ENCODE measurements around the gene TXNL4B.
"Not testable (repeated sequence)": the region's sequence is repeated elsewhere in the genome, so short reads cannot be mapped to it uniquely, and the experiment has no call there.

The TXNL4B gene

DNA sequence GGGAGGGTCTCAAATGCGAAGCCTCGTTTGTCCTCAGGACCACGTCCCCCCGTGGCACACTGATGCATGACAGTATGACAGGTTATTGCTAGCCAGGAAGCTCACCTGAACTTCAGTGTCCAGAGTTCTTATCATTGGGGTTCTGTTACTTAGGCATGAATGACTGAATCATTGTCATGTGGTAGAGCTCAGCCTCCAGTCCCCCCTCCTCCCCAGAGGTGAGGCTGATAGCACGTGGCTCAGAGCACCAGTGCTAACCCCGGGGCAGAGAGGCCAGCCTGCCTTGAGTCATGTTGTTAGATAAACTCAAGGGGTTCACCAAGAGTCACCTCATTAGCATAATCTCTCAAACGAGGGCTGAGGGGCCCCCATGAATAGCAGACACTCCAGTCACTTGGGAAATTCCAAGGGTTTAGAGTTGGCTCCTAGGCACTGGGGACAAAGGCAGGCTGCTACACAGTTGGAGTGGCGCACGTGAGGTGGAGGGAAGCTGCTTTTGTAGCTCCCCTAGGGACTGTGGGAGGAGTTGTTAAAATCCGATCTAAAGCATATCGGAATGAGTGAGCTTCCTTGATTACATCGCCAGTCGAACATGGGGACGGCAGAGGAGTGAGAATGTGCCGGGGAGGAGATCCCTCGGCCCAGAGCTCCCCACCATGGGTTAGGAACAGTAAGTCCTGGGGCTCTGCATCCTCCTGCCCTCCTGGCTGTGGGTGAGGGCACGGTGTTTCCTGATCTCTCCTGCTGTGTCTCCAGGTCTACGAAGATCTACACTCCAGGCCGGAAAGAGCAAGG, 18.4 kb upstream of the TXNL4B start:
- no peak for DNase-seq

DNA sequence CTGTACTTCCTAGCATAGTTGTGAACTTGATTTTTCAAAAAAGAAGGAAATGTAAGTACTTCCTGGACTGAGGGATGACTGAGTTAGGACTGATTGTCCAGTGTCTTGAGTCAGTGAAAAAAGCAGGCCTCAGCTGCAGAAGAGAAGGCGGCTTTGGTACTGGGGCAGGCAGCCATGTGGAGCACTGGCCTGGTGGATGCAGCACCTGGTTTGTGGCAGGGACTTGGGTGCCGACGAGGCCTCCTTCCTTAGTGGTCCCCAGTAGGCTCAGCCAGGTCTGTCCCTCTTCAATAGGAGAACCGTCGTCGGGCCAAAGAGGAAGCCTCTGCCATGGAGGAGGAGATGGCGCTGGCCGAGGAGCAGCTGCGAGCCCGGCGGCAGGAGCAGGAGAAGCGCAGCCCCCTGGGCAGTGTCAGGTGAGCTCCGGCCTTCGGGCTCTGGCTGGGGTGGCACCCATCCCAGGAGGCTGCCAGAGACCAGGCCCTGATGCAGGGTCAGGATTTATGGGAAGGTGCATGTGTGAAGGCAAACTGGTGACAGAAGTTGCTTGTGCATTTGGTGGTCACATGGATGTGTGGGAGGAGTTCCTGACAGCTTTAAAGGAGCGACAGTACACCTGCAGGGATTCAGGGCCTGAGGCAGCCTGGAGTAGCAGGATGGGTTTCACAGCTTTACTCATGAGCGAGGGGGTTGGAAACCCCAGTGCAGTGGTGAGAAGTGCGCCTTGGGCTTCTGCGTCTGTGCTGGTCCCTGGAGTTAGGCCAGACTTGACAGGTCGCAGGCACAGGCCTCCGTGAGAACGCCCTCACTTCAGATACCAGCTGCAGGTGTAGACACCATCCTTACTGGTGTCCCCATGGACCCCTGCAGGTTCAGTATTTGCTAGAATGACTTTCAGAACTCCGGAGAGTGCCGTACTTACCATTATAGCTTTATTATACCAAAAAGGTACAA, 17.5 kb upstream of the TXNL4B start:
- no peak for DNase-seq

DNA sequence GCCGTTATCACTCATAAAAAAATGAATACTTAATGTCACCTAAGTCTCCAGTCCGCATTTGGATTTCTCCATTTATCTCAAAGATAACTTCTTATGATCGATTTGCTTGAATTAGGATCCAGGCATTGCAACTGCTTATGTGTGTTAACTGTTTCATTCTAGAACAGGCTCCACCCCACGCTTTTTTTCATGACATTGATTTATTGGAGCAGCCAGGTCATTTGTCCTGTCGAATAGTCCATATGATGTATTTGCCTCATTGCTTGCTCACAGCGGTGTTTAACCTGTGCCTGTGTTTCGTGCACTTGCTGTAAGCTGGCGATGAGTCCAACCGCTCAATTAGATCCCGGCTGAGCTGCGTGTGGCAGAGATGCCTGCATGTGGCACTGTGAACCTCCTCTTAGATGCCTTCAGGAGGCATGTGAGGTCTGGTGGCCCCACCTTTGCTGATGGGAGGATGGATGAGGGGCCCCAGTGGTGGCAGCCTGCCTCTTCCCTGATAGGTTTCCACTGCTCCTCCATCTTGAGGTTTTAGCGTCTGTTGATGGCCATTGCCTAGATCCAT, 16.6 kb upstream of the TXNL4B start:
- DNase-seq, result no peak

DNA sequence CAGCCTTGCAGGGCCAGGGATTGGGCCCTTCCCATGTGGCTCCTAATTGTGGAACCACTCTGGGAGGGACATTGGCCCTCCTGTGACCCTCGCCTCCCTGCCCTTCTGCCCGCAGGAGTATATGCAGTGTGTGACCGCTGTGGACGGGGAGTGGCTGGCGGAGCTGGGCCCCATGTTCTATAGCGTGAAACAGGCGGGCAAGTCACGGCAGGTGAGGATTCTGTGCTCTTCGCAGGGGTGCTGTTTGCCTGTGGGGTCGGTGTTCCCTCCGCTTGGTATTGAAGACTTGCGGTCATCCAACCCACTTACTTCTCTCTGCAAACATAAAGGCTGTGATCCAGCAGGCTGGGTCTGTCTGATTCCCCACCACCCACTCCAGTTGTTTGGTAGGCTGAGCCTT, 15.9 kb upstream of the TXNL4B start:
- no peak for DNase-seq

DNA sequence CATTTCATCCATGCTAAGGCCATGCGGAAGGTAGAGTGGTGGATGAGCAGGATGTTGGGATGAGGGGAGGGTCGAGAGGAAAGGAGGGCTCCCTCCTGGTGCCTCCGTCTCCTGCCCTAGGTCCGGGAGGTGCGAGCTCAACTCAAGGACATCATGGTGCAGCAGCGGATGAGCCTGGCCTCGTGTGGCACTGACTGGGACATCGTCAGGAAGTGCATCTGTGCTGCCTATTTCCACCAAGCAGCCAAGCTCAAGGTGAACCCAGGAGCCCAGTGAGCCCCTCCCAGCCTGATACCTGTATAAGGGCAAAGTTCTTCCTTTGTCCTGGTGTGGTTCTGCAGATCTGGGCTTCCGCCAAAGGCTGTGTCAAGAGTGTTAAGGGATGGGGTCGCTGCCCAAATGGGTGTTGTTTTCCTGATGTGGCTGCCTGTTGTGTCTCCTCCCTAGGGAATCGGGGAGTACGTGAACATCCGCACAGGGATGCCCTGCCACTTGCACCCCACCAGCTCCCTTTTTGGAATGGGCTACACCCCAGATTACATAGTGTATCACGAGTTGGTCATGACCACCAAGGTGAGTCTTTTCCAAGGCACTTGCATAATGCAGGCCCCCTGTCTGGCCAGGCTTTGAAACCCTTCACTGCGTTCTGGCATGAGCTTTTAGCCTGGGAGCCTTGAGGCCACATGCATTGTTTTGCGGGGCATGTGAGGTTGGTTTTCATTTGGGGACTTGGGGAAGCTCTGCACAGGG, 15.1 kb upstream of the TXNL4B start:
- DNase-seq, result no peak

DNA sequence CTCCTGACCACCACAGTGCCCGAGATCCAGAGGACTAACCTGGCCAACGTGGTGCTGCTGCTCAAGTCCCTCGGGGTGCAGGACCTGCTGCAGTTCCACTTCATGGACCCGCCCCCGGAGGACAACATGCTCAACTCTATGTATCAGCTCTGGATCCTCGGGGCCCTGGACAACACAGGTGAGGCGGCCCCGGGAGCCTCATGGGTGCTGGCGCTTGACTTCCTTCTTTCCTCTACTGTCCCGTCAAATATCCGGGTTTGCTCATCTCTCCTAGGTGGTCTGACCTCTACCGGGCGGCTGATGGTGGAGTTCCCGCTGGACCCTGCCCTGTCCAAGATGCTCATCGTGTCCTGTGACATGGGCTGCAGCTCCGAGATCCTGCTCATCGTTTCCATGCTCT, 14.0 kb upstream of the TXNL4B start:
- no peak for DNase-seq

DNA sequence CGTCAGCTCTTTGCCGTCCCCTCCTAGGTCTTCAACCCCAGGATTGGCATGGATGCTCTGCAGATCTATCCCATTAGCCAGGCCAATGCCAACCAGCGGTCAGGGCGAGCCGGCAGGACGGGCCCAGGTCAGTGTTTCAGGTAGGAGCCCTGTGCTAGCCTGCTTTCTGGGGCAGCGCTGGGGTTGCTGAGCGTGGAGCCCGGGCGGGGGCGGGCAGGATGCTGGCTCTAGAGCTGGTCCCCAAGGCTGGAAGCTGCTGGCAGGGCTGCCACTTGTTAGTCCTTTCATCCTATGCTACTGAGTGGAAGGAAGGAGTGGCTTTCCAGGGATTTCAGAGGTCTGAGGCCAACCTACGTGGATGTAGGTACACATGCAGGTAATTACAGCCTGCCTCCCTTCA, 12.6 kb upstream of the TXNL4B start:
- DNase-seq, result no peak

DNA sequence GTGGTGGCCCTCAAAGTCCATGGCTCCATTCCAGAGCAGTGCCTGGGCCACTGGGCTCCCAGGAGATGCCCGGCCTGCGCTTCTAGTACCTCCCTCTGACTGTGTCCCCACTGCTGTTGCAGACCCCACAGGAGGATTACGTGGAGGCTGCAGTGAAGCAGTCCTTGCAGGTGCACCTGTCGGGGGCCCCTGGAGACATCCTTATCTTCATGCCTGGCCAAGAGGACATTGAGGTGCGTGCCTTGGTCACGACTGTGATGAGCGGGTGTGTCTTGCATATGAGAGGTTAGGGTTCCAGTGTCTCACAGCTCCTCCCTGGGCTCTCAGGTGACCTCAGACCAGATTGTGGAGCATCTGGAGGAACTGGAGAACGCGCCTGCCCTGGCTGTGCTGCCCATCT, 11.5 kb upstream of the TXNL4B start:
- DNase-seq, result no peak

DNA sequence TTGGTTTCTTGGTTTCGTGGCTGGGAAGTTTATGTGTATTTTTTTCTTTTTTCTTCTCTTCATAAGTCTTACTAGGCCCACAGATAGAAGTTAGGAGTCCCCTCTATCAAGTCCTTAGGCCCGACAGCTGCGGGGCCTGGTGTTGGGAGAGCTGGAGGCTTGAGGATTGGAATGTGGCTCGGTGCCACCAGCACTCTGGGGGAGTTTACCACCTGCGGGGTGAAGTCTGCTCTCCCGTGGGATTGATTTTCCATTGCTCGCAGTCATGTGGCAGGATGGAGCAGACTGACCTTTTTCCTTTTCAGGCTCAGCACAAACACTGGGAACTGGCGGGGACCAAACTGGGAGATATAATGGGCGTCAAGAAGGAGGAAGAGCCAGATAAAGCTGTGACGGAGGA, 7.8 kb upstream of the TXNL4B start:
- no peak for DNase-seq

DNA sequence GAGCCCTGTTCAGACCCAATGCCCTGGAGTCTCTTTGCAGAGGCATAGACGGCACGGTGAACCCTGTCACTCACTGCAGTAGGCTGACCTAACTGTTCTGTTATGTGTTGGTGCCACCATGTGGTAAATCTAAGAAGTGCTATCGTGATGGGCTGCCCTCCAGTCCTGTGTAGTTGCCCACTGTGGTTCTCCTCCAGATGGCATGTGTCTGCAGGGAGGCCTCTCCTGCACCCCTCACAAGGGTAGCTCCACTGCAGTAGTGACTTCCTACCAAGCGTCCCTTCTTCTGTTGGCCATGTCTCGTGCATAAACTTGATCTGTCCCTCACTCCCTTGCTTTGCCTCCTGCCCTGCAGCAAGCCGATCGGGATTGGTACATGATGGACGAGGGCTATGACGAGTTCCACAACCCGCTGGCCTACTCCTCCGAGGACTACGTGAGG, 6.0 kb upstream of the TXNL4B start:
- DNase-seq, result peak; percentile 38

DNA sequence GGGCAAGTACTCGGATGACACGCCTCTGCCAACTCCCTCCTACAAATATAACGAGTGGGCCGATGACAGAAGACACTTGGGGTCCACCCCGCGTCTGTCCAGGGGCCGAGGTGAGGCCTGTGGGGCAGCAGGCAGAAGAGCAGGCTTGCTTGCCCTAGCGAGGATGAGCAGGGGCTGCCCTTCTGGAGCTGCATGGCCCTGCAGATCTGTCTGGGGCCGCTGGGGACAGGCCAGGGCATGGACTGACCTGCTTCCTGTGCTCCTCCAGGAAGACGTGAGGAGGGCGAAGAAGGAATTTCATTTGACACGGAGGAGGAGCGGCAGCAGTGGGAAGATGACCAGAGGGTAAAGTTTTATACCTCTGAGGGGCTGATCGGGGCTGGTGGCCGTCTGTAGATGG, 5.5 kb upstream of the TXNL4B start:
- DNase-seq, result no peak

DNA sequence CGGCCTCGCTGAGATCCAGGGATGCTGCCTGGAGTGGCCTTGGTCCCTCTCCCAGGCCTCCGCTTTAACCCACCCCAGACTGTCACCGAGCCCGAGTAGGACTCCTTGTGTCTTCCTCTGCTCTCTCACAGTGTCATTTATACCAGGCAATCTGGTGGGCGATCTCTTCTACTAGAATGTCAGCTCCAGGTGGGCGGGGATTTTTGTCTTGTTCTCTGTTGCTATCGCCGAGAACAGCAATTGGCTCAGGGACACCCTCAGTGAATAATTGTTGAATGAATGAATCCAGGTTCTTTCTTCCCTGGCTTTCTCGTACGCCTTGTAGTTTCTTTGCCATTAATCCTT, 818 bp upstream of the TXNL4B start:
- DNase-seq, result no peak

DNA sequence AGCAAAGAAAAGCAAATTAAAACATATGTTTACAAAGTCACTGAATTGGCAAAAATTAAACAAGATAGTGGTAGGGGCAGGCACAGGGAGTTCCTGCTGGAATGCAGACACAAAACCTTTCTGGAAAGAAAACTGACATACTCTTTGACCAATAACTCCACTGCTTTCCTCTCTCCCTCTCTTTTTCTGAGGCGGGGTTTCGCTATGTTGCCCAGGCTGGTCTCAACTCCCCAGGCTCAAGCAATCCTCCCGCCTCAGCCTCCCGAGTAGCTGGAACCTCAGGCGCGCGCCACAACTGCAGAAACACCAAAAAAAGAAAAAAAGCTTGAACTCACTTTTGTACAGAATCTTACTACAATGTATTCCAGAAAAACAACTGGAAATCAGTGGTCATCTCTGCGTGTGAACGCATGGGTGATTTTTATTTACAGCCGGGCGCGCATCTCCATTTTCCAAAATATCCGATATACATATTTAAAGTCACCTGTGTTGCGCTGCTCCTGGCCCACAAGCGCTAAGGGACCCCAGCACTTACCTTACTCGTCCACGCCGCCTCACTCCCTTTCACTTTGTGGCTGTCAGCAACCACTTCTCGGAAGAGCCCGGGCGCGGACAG, 480 bp downstream of the TXNL4B start:
- peak; percentile 9 for DNase-seq

DNA sequence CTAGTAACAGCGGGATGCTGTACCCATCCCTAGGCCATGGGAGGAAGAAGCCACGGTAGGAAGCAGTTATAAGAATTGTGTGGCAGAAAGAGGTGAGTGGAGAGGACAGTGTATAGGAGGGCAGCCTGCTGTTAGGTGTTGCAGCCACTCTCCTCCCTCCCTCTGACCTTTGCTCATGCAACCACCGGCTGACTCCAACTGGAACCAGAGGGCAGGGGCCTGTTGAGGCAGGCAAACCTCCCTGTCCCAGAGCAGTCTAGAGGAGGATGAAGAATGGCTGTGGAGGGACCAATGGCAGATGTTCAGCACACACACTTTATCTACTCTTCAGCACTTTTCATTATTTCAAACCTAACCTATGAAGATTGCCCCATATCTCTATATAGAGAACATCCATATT, 2.2 kb downstream of the TXNL4B start:
- DNase-seq, result no peak

DNA sequence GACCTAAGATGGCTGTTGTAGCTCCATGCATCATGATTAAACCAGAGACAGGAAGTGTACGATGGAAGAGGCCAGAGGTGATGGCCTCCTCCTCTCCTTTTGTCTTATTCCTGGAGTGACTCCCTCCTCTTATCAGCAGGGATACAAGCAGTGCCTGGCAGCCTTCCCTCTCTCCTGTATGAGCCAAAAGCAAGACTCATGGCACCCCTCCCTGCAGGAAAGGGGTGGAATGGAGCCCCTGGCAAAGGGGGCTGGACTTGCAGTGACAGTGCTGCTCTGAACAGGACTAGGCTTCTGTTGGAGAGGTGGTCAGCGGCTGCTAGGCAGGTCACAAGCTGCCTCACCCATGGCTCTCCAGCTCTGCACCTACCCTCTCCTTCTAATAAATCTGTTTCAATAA, 8.4 kb downstream of the TXNL4B start:
- no peak for DNase-seq

DNA sequence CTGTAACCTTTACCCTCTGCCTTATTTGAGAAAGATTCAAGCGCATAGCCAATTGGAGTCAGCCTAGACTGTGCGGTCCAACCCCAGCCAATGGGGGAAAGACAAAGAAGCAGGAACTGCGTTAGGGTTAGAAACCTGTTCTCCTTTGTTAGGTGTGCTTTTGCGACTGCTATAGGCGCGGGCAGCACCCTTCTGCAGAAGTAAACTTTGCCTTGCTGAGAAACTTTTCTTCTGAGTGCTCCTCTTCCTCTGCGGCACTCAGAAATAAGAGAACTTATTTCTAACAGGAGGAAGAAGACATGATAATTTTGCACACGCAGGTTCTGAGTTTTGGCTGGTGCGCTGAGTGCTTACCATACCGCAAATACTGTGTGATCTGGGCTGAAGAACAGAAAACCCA, 9.0 kb downstream of the TXNL4B start:
- no peak for DNase-seq

DNA sequence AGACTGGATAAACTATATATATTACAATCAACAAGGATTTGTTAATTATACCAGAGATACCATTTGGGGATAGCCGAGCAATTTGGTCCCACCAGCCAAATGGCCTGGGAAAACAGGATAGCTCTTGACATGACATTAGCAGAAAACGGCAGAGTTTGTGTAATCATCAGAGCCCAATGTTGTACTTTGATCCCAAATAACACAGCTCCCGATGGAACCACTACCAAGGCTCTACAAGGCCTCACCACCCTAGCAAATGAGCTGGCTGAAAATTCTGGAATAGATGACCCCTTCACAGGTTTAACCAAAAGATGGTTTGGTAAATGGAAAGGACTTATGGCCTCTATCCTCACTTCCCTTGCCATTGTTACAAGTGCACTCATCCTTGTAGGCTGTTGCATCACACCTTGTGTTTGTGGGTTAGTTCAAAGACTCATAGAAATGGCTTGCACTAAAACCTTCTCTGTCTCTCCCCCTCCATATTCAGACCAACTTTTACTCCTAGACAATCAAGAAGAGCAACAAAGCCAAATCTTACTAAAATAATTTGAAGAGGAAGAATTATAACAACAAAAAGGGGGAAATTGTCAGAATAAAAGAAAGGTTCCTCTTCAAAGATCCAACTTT, 9.5 kb downstream of the TXNL4B start:
- DNase-seq, result no peak

DNA sequence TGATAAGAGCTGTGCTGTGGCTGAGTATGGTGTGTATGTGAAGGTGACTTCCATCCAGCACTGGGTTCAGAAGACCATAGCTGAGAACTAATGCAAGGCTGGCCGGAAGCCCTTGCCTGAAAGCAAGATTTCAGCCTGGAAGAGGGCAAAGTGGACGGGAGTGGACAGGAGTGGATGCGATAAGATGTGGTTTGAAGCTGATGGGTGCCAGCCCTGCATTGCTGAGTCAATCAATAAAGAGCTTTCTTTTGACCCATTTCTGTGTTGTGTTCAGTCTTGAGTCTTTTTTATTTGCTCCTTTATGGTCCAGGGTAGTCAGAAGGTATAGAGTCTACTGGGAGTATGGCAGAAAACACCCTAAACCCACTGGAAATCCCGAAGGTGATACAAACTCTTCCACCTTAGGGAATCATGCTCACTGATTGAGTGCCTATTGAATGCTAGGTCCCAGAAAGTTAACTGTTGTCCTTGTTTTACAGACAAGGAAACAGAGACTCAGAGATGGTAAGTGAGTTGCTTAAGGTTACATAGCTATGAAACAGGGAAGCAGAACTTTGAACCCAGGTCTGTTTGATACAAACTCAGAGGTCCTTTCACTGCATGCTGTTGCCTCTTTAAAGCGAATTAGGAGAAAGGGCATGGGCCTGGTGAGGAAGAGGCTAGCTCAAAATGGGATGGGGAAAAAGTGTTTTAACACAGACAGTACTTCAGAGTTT, 16.3 kb downstream of the TXNL4B start:
- not testable (repeated sequence) for DNase-seq

DNA sequence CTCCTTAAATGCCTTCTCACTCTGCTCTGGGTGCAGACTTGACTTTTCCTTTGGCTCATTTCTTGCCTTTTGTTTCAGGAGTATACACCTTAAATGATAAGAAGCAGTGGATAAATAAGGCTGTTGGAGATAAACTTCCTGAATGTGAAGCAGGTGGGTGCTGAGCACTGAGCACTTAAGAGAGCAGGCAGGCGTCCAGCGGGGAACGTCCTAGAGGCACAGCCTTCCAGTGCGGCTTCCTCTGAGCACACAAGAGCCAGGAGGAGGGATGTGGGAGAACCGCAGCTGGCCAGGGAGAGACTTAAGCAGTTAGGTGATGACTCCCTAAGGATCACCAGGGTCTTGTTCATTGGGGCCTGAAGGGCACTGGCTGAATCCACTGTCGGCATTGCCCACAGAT, 18.4 kb downstream of the TXNL4B start:
- not testable (repeated sequence) for DNase-seq

DNA sequence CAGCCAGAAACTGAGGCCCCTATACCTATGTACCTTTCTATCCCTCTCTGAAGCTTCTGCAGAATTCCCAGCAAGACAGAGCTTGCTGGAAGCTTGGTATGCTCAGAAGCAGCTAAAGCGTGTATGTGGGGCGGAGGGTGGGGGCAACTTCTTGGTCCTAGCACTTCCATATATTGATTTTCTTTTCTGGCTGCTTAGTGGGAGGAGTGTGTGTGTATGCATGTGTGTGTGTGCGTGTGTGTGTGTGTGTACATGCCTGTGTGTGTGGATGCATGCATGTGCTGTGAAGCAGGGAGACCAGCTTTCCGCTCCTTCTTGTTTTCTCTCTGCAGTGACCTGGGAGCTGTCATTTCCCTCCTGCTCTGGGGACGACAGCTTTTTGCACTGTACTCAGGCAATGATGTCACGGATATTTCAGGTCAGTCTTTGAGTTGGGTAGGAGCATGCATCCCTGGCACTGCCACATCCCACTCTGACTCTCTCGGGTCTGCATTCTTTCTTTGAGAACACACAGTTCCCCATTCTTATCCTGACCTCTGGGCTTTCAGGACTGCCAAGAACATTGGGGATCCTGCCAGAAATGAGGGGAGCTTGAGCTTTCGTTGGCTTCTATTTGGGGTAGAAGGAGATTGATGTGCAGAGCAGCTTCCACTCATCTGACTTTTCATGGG, 19.7 kb downstream of the TXNL4B start:
- DNase-seq, result no peak

Data from NCI-H510A treated with DMSO at 0.1 percent for 48 hours (cell line).